NK-92 treated with Interleukin-12 subunit alpha and Interleukin-12 subunit beta, amount 100 ng/mL, for 24 hours (cell line): ENCODE data around the gene TEAD1.

Experiments used
- DNase-seq: peaks from one replicate; lab custom pipeline; 2025; lab: John Stamatoyannopoulos, UW

TEAD1 gene

GRCh38 chr11:12986194-12986898, 312.1 kb downstream of the TEAD1 start:
- DNase-seq: no peak

DNA sequence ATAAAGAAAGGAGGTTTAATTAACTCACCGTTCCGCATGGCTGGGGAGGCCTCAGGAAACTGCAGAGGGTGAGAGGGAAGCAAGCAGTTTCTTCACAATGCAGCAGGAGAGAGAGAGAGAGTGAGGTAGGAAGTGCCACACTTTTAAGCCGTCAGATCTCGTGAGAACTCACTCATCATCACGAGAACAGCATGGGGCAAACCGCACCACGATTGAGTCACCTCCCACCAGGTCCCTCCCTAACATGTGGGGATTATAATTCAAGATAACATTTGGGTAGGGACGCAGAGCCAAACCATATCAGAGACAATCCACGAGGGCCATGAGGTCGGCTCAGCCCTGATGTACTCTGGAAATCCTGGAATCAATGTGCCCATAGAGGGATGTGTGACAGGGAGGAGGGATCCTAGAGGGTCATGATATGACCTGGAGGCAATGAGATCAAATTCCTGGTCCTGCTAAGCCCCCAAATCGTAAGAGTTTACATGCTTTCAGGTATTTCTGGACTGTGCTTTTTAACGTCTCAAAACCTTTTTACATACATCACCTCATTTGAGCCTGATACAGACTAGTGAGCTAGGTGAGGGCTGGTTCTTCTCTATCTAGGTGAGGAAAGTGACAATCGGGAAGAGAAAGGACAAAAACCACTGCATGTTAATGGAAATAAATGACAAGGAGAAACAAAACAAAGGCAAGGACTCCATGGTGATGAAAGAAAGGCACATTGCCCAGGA, 315.4 kb downstream of the TEAD1 start:
- DNase-seq: no peak

- no peak for DNase-seq
Observed at GRCh38 chr11:12990162-12990480, 315.9 kb downstream of the TEAD1 start.

GRCh38 chr11:12991426-12991825, 317.2 kb downstream of the TEAD1 start:
- DNase-seq: no peak

- DNase-seq: no peak
Observed at GRCh38 chr11:12993626-12994025, 319.4 kb downstream of the TEAD1 start.
